SIG-M5 treated with dmso at 0.1 percent for 504 hours (cell line): Measurements from ENCODE around the gene ATOH1.

Source experiments
- DNase-seq: peaks from one replicate; lab custom pipeline; 2025; ENCODE audit not compliant: unreplicated experiment; lab: John Stamatoyannopoulos, UW

Gene ATOH1, protein sequence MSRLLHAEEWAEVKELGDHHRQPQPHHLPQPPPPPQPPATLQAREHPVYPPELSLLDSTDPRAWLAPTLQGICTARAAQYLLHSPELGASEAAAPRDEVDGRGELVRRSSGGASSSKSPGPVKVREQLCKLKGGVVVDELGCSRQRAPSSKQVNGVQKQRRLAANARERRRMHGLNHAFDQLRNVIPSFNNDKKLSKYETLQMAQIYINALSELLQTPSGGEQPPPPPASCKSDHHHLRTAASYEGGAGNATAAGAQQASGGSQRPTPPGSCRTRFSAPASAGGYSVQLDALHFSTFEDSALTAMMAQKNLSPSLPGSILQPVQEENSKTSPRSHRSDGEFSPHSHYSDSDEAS

DNA sequence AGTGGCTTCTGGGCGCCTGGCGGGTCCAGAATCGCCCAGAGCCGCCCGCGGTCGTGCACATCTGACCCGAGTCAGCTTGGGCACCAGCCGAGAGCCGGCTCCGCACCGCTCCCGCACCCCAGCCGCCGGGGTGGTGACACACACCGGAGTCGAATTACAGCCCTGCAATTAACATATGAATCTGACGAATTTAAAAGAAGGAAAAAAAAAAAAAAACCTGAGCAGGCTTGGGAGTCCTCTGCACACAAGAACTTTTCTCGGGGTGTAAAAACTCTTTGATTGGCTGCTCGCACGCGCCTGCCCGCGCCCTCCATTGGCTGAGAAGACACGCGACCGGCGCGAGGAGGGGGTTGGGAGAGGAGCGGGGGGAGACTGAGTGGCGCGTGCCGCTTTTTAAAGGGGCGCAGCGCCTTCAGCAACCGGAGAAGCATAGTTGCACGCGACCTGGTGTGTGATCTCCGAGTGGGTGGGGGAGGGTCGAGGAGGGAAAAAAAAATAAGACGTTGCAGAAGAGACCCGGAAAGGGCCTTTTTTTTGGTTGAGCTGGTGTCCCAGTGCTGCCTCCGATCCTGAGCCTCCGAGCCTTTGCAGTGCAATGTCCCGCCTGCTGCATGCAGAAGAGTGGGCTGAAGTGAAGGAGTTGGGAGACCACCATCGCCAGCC is at the start of gene ATOH1:
ATOH1 (plus strand) TSS at position 422 of the 663 bp plus-strand sequence; CDS start at position 596, 174 bp downstream.
- DNase-seq = no peak

DNA sequence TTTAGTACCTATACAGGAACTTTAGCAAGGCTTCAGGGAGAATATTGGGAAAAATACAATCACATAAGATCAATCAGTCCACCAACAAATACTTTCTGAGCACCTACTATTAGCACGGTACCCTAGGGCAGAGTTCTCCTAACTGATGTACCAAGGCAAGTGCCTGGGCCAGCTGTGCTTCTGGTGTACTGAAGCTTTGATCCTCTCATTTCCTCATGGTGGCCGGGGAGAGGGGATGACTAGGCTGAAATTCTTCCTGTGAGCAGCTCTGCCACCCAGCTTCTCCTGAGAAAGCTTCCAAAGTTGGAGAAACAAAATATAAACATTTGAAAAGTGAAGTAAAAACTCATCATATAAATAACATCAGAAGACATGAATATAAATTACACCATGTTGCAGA is 49.3 kb upstream of the ATOH1 start:
- DNase-seq = no peak

DNA sequence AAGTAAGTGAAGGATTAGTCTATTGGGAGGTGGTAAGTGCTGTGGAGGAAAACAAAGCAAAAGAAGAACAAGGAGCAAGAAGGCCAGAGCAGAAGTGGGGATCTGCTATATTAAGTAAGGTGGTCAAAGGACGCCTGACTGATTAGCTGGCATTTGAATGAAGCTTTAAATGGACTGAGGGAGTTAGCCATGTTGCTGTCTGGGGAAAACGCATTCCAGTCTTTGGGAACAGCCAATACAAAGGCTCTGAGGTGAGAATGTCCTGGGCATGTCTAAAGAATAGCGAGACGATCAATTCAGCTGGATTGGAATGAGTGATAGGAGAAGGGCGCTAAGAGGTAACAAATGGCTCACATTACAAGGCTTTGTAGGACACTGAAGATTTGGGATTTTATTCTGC is 48.5 kb upstream of the ATOH1 start:
- DNase-seq = no peak

DNA sequence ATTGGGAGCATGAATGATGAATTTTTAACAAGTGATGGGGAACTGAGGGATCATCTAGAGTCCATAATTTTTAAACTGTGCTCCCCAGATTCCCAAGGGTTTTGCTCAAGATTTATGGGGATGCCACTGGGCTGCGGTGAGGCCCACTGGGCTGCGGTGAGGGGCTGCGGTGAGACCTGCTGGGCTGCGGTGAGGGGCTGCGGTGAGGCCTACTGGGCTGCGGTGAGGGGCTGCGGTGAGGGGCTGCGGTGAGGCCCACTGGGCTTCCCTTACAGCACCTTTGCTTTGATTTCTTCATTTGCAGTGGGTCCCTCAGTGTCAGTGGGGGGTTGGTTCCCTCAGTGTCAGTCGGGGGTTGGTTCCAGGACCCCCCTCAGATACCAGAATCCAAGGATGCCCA is 47.4 kb upstream of the ATOH1 start:
- DNase-seq = no peak

DNA sequence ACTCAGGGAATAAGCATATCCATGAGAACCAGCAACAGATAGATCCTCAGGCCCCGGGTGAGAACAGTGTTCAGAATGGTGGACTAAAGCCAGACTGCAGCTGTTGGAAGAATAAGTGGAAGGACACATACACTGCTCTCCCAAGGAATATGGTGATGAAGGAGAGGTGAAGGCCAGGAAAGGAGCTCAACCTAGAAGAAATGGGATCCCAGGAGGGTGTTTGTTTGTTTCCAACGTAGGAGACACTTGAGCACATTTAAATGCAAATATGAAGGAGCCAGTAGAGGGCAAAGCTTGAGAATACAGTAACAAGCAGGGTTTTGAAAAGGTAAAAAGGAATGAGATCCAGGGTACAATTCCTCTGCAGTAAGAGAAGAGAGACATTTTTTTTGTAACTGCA is 42.4 kb upstream of the ATOH1 start:
- no peak for DNase-seq

DNA sequence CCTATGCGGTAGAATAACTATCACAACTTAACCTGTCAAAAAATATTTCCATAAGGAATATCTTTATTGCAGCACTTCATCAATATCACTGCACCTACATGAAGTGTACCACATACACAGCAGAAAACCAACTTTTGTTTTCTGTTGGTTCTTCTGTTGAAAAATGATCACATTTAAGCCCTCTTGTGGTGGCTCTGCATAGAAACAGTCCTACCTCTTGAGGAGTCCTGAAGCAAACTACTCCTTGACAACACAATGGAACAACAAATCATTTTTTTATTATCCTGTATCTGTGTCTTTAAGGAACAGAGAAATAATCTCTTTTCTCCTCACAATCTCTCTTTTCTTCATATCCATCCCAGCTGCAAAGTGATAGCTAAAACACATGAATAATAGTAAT is 39.8 kb upstream of the ATOH1 start:
- peak; percentile 1 for DNase-seq

DNA sequence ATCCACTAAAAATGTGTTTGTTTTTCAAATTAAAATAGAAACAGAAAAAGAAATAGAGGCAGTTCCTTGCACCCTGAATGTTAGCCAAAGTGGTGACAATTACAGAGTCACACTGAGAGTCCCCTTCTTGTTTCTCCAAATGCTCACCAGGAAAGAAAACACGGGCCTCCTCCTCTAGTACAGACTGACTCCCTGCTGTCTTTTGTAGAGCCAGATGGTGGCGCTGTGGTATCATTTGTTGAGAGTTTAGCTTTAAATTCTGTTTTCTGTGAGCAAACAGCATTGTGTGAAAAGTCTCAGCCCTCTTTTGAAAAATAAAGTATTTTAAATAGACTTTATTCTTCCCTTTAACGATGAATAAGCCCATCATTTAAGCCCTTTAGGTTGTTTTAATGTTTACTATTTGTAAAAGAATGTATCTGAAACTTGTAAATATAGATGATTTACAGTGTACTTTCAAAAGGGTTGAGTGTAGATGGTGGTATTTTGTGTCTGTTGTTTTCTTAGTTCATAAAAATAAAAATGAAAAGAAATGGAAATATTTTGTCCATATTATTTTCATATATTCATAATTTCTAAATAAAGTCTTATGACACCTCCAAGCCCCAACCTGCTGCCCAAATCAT is 36.9 kb upstream of the ATOH1 start:
- peak; percentile 59 for DNase-seq

DNA sequence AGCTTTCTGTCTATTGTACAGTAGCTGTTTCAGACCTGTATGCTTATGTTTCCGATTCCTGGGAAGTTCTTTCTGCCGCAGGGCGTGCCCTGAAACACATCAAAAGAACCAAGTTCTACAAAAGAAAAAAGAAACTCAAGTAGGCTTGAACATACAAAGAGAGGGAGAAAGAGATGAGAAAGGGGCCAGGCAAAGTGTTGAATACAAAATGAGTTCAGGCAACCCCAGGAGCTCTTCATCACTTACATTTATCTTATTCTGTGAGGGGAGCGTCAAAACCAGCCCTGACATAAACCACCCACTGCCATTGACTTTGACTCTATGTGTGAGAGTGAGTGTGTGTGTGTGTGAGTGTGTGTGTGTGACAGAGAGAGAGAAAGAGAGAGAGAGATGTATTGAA is 26.5 kb upstream of the ATOH1 start:
- no peak for DNase-seq

DNA sequence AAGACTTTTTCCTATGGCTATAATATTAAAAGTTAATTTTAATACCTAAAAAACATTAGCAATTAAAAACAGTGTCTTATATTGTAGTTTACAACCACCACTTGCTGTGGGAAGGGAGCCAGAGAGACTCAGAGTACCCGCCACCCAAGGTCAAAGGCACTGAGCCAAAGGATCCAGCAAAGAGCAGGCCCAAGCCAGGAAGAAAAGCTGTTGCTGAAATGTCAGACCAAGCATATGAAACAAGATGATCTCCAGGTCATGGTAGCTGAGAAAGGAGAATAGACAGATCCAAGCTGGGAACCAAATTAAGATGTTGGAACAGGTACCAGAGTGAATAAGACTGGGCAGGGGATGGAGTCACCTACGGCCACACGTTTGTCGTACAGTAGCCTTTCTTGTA is 18.8 kb upstream of the ATOH1 start:
- DNase-seq = no peak

DNA sequence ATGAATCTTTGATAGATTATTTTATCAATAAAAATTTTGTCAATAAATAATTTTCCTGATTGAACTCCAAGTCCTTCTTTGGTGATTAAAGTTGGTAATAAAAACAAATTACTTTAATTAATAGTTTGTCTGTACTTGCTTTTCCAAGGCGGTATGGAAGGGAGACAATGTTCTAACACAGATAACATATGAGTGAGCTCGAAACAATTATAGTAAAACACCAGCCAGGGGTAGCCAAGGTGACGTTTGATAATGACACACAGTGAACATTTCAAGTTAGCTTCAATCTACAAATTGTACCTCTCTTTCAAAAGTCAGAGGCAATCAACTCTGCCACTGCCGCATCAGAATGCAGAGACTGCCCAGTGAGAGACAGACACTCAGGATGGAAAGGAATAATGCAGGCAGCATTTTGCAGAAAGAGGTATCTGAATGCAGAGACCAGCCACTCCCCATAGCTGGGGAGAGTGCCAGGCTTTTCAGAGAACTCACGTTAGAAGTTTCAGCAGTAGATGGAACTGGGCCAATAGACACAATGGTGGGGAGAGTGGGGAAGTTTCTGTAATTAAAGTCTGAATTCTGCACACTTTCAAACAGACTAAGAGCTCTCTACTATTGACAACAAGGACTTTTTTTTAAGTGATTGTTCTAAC is 18.1 kb upstream of the ATOH1 start:
- no peak for DNase-seq

DNA sequence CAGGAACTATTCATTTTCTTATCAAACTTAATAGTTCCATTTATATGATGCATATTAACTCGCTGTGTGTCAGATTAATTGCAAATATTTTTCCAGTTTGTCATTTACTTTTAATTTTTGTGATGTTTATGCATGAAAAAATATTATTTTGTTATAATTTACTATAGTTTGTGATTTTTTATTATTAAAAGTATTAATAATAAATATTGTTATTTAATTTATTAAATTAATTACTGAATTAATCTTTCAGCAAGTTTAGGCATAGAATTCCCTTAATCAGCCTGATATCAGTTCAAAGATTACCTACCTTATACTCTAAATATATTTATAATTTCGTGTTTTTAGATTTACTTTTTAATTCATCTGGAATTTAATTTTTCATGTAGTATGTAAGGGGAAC is 15.5 kb upstream of the ATOH1 start:
- no peak for DNase-seq

DNA sequence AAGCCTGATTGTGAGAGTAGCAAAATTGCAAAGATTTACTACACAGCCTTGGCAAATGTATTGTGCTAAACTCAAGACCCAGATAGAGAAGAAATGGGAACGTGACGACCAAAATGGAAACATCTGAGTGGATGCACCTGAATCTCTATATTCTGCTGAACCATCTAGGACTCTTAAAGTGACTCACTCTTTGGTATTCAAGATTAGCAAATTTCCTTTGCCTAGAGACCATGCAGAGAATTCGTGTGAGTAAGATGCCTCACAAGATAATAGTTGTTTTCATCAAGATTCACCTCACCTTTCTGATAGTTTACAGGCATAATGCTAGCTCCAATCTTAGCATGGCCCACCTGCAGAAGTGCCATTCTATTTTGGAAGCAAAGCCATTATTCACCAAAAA is 14.4 kb upstream of the ATOH1 start:
- DNase-seq = no peak

DNA sequence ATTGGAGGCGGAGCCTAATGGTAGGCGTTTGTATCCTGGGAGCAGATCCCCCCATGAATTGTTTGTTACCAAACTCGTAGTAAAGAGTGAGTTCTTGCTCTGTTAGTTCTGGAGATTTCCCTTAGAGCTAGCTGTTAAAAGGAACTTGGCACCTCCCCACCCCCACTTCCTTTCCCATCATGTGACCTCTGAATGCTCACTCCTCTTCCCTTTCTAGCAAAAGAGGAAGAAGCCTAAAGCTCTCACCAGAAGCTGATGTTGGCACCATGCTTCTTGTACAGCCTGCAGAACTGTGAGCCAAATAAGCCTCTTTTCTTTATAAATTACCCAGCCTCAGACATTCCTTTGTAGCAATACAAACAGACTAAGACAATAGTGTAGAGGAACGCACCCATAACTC is 13.8 kb upstream of the ATOH1 start:
- peak; percentile 52 for DNase-seq

DNA sequence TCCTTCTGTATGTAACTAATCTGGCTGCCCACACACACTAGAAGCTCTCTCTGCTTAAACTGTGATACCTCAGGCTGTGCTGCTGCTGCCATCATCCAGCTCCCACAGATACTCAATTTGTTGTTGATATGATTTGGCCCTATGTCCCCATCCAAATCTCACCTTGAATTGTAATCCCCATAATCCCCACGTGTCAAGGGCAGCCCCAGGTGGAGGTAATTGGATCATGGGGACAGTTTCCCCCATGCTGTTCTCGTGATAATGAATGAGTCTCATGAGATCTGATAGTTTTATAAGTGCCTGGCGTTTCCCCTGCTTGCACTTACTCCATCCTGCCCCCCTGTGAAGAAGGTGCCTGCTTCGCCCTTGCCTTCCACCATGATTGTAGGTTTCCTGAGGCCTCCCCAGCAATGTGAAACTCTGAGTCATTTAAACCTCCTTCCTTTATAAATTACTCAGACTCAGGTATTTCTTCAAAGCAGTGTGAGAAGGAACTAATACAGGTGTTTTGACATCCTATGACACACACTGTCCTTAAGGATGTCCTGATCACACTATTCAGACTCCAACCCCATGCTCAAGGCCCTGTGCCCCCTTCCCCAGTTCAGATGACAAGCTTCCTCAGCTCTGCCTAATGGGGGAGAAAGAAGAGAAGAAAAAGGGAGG is 2.9 kb upstream of the ATOH1 start:
- DNase-seq = no peak

DNA sequence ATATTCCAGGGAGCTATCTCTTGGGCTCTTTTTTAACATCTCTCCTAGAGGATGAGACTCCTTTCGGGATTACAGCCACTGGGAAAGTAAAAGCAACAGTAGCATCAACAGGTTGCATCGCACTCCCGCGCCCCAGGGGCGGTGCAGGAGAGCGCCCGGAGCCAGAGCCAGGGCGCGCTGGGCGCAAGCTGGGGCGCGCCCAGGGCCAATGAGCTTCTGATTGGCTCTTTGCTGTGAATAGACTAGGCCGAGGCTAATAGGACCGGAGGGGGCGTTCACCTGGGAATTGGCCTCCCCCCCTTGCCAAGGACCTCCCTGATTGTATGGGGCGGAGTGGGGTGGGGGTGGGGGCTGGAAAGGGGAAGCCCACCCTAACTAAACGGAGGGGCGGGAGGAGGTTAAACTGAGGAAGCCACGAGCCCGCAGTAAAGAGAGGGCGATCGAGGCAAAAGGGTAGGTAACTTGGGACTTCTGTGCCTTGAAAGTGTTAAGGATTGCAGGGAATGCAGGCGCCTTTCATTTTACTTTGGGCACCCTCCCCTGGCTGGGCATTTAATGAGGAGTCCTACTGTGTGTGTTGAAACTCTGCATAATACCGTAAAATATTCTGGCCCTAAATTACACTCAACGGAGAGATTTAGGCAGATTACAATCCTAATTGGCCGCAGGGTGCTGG is 1.1 kb upstream of the ATOH1 start:
- no peak for DNase-seq

DNA sequence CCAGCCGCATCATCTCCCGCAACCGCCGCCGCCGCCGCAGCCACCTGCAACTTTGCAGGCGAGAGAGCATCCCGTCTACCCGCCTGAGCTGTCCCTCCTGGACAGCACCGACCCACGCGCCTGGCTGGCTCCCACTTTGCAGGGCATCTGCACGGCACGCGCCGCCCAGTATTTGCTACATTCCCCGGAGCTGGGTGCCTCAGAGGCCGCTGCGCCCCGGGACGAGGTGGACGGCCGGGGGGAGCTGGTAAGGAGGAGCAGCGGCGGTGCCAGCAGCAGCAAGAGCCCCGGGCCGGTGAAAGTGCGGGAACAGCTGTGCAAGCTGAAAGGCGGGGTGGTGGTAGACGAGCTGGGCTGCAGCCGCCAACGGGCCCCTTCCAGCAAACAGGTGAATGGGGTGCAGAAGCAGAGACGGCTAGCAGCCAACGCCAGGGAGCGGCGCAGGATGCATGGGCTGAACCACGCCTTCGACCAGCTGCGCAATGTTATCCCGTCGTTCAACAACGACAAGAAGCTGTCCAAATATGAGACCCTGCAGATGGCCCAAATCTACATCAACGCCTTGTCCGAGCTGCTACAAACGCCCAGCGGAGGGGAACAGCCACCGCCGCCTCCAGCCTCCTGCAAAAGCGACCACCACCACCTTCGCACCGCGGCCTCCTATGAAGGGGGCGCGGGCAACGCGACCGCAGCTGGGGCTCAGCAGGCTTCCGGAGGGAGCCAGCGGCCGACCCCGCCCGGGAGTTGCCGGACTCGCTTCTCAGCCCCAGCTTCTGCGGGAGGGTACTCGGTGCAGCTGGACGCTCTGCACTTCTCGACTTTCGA is 654 bp downstream of the ATOH1 start:
- DNase-seq = no peak

DNA sequence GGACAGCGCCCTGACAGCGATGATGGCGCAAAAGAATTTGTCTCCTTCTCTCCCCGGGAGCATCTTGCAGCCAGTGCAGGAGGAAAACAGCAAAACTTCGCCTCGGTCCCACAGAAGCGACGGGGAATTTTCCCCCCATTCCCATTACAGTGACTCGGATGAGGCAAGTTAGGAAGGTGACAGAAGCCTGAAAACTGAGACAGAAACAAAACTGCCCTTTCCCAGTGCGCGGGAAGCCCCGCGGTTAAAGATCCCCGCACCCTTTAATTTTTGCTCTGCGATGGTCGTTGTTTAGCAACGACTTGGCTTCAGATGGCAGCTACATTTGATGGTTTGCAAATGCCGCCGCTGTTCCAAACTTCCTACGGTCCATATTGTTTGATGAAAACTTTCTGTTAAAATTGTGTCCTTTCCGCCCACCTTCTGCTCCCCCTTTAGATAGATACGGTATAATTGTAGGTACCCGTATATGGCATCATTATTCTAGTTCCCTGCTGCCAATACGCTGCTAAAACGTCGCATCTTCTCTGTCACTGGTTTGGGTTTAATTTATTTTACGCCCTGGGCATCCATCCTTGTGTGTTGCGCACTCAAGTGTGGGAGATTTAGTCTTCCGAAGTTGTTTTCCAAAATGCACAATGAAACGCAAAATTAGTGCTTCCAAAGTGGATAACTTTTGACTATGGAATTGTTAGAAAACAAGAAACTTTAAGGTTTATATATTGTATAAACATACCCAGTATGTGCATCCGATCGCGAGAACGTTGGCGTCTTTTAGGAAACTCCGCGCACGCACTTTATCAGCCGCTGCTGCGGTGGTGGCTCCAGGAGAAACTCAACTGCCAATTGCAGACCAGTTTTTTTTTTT is 1.5 kb downstream of the ATOH1 start:
- DNase-seq = no peak

DNA sequence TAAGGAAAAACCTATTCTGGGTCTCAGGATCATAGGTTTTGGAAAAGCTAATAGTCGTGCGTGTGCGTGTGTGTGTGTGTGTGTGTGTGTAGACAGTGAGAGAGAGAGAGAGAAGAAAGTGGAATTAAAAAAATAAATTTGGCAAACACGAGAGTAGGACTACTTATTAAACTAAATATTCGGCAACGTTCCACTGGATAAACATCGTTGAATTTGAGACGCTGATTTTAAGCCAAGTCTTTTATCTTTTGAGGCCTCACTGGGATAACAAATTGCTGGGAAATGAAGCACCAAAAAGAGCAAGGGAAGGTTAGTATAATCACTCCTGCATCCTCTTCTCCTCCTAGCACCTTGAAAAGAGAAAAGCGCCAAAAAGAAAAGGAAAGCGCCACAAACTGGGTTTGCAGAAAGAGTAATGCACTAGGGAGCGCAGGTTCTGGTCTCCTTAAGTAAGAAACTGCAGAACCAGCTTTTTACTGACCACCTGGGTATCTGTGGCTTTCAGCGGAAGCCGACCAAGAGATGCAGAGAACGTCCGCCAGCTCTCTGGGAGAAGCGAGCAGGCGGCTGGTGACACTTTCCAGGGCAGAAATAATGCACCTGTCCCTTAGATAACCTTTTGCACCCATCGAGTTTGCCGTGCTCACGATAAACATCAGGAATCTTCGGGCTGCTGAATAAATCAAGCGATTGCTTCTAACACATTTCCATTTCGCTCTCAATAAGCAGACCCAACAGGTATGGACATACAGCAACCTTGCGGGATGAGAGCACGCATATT is 3.4 kb downstream of the ATOH1 start:
- no peak for DNase-seq
